Naive thymus-derived CD8-positive, alpha-beta T cell (primary cell): ENCODE results near the gene OR2T11. TPM values are rescaled to one million over a fixed set of nuclear protein-coding genes. Genes with fewer than 3 reads are reported as not detected.
"Not testable (repeated sequence)": the region's sequence is repeated elsewhere in the genome, so short reads cannot be mapped to it uniquely, and the experiment has no call there.

ENCODE experiments used
- ATAC-seq, 2 donors: fragments of 150-1000 bp; cut with Tn5 transposase in 1 of 2; sonication (Bioruptor Pico), chemical (Tn5 transposase) in 1 of 2; 1 replicate in 1 of 2; 2 replicates in 1 of 2; pipeline ENCODE4 v1.10.0; 2021; ENCODE audit warnings: mild to moderate bottlenecking in 2 of 2, moderate library complexity in 2 of 2
- POLR2A ChIA-PET: fragments of 350-600 bp; sonication (Branson Sonifier 250); formaldehyde crosslinking; loops from one replicate; lab custom pipeline; 2021; ENCODE audit warnings: antibody characterized with exemption; lab: Charles Lee
- DNase-seq, 10 donors: peaks; one replicate each; pipeline versions ENCODE4 v3.0.0 to v3.0.0-alpha.2; 2020 to 2022
- H3K27ac Mint-ChIP-seq, 10 donors: one replicate each; pipeline ENCODE4 v1.8.0; 2020 to 2022; ENCODE audit warnings: mild to moderate bottlenecking in 10 of 10, mixed read lengths in 10 of 10, moderate library complexity in 4 of 10, inconsistent platforms in 1 of 10
- H3K27me3 Mint-ChIP-seq, 5 donors: one replicate each; pipeline ENCODE4 v1.8.0; 2021 to 2022; ENCODE audit warnings: mixed read lengths in 5 of 5
- H3K36me3 Mint-ChIP-seq, 3 donors: one replicate each; pipeline ENCODE4 v1.8.0; 2020 to 2022; ENCODE audit warnings: mixed read lengths in 3 of 3, mild to moderate bottlenecking in 2 of 3, inconsistent platforms in 1 of 3
- H3K4me1 Mint-ChIP-seq, 4 donors: one replicate each; pipeline ENCODE4 v1.8.0; 2021 to 2022; ENCODE audit warnings: mixed read lengths in 4 of 4
- H3K4me3 Mint-ChIP-seq, 10 donors: one replicate each; pipeline ENCODE4 v1.8.0; 2020 to 2022; ENCODE audit warnings: mild to moderate bottlenecking in 10 of 10, mixed read lengths in 10 of 10, moderate library complexity in 6 of 10, inconsistent platforms in 1 of 10
- H3K9me3 Mint-ChIP-seq, 9 donors: one replicate each; pipeline ENCODE4 v1.8.0; 2020 to 2022; ENCODE audit warnings: mixed read lengths in 9 of 9, mild to moderate bottlenecking in 3 of 9, inconsistent platforms in 1 of 9, moderate library complexity in 1 of 9
- polyA plus RNA-seq, 3 donors: library from polyadenylated mRNA; unstranded; fragments of 300-500 nt; fragmentation: Illumina TruSeq; gene quantifications; one replicate each; pipeline ENCODE4 v1.2.3, GENCODE V29; 2021
- total RNA-seq, 8 experiments: library from RNA in 2 of 8; stranded (reverse) in 2 of 8; gene quantifications; one replicate each; pipeline ENCODE4 v1.2.3 and lab custom pipeline; 2021 to 2026

The OR2T11 gene, protein sequence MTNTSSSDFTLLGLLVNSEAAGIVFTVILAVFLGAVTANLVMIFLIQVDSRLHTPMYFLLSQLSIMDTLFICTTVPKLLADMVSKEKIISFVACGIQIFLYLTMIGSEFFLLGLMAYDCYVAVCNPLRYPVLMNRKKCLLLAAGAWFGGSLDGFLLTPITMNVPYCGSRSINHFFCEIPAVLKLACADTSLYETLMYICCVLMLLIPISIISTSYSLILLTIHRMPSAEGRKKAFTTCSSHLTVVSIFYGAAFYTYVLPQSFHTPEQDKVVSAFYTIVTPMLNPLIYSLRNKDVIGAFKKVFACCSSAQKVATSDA
- total RNA-seq, result not detected
- polyA plus RNA-seq, result not detected
- total RNA-seq (lab: John Stamatoyannopoulos, UW), result 0 reads per million in 6 experiments

DNA sequence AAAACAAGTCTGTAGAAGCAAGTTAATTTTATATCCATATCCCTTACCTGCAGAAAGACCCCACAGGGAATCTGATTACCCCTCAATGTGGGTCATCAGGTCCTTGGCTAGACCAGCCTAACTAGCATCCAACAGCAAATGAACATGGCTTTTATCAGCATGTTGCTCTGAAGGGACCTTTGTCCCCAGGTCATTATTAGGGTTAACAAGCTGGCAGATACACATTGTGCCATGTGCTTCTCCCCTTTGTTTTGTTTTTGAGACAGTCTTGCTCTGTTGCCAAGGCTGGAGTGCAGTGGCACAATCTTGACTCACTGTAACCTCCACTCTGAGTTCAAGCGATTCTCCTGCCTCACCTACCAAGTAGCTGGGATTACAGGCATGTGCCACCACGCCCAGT lies at the start of gene OR2T11:
Gene OR2T11, minus strand, starts transcription at position 101 of the 400 bp plus-strand sequence. CDS start 7,963 bp downstream, outside the sequence.
- H3K27ac Mint-ChIP-seq, ATAC-seq, H3K36me3 Mint-ChIP-seq, H3K4me3 Mint-ChIP-seq, DNase-seq, H3K9me3 Mint-ChIP-seq, POLR2A ChIA-PET, H3K27me3 Mint-ChIP-seq, H3K4me1 Mint-ChIP-seq: not testable (repeated sequence)

DNA sequence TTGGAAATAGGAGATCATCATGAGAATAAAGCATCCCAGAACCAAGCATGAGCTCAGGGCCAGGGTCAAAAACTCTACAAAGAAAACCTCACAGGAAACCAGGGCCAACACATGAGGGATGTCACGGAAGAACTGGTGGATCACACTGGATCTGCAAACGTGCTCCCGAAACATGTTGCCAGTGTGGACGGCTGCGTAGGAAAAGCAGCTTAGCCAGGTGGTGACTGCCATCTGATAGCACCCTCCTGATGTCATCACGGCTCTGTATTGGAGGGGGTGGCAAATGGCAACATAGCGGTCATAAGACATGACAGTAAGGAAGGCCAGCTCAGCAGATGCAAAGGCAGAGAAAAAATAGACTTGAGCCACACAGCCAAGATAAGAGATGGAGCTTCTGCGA lies 46.8 kb upstream of the OR2T11 start:
- Mint-ChIP-seq H3K4me3 (no peak overlapping the region), H3K36me3 (peaks cover 0 to 6% (median 0%) of the 10 kb centered on the region in 3 donors), H3K27ac (peak overlapping the region in 1 of 10 donors; percentile 39), H3K9me3 (peaks cover 0 to 4% (median 0%) of the 10 kb centered on the region in 9 donors), H3K4me1 (peaks cover 0 to 6% (median under 1%) of the 10 kb centered on the region in 4 donors), H3K27me3 (peaks cover 8 to 18% (median 14%) of the 10 kb centered on the region in 5 donors)
- no peak for ATAC-seq
- POLR2A ChIA-PET, result interaction anchor here (1.2 kb wide), 1 partner anchor 214 kb away, joined by 3 read pairs; no protein-coding TSS in a partner anchor
- no peak for DNase-seq

DNA sequence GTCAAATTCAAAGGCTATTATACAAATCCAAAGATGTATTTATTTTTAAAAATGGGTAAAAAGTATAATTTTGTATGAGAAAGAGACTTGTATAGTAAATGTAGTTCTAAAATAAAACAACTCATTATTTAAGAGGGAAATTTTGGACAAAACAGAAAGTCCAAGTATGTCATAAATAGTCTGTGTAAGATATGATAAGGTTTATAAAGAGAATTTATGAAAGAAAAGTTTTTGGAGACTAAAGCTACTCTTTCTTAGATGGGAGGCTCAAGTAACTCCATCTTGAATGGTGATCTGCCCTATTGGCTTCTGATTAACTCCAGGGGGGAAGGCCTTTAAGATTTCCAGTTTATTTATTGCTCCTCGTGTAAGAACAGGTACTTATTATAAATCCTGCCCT lies 35.1 kb upstream of the OR2T11 start:
- H3K36me3 Mint-ChIP-seq, result peaks cover 0 to 11% (median 6%) of the 10 kb centered on the region in 3 donors
- no peak overlapping the region for H3K27ac Mint-ChIP-seq
- POLR2A ChIA-PET, result no interaction called here
- peaks cover 0 to 2% (median 0%) of the 10 kb centered on the region in 5 donors for H3K27me3 Mint-ChIP-seq
- no peak for ATAC-seq
- peaks cover 0 to 17% (median 5%) of the 10 kb centered on the region in 9 donors for H3K9me3 Mint-ChIP-seq
- DNase-seq, result no peak
- no peak overlapping the region for H3K4me3 Mint-ChIP-seq
- H3K4me1 Mint-ChIP-seq, result no peaks in the 10 kb centered on the region

DNA sequence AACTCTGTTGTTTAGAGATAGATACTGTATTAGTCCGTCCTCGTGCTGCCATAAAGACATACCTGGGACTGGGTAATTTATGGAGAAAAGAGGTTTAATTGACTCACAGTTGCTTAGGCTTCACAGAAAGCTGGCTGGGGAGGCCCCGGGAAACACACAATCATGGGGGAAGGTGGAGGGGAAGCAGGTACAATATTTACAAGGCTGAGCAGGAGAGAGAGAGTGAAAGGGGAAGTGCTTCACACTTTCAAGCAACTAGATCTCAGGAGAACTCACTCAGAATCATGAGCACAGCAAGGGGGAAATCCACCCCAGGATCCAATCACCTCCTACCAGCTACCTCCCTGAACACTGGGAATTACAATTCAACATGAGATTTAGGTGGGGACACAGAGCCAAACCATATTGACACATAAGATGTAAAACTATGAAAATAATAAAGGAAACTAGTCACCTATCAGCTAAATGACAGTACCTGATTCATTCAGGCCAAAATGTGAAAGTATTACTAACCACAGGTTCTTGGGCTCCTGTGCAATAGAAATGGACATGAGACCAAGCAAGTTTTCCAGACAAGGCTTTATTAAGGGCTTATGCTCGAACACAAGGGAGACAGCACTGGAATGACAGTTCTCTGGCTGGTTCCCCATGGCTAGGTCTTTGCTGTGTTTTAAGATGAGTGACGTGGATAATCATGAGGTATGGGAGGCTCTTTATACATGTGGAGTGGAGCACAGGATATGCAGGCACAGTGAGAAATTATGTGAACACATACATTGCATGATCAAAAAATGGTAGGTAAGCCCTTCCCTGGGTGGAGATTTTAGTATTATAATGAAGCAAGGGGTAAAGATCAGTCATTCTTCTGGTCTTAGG lies 28.8 kb upstream of the OR2T11 start:
- ATAC-seq, H3K9me3 Mint-ChIP-seq, H3K36me3 Mint-ChIP-seq, POLR2A ChIA-PET, H3K27me3 Mint-ChIP-seq, H3K4me3 Mint-ChIP-seq: not testable (repeated sequence)
- peak in 1 of 10 donors; percentile 8 for DNase-seq
- H3K4me1 Mint-ChIP-seq, result peaks cover 2 to 17% (median 6%) of the 10 kb centered on the region in 4 donors
- H3K27ac Mint-ChIP-seq, result peak overlapping the region in 5 of 10 donors; percentile 3 to 77 (median 67)

DNA sequence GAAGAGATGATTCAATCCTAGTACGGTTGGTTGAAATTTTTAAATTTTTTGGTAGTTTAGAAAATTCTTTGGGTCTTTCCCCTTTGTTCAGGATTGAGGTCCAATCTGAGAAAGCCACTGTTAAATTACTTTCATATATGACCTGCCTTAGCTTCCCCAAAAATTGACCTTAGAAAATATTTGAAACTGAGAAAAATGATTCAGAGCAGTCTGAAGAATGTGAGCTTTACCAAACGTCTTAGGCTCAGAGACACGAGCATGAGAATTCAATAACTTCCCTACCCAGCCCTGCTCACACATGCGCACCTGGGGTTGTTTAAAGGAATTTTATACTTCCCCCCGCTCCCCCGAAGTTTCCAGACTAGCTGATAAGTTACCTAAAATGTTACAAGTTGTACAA lies 21.9 kb upstream of the OR2T11 start:
- POLR2A ChIA-PET, ATAC-seq, H3K27me3 Mint-ChIP-seq, H3K9me3 Mint-ChIP-seq, H3K4me1 Mint-ChIP-seq, H3K27ac Mint-ChIP-seq, DNase-seq, H3K4me3 Mint-ChIP-seq, H3K36me3 Mint-ChIP-seq: not testable (repeated sequence)

DNA sequence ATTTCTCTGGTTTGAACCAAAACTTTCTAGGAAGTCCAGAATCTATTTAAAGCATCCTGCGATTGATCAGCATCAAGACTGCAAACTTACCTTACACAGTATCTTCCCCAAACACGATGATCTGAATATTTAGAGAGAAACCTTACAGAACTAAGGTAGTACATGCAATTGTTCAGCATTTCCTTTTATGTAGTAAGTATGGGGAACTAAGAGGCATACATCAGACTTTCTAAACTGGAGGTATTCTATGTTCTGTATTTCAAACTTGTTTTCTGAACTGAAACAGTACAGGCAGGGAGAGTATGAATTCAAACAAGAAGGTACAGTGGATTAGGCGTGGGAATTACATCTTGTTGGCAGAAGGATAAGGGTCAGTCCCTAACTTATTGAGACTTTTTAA lies 20.5 kb upstream of the OR2T11 start, which contains the start of gene OR2T27:
Gene OR2T27, minus strand, starts transcription at position 175 of the 400 bp plus-strand sequence. CDS start 4,644 bp downstream, outside the sequence.
- H3K36me3 Mint-ChIP-seq, DNase-seq, H3K27ac Mint-ChIP-seq, POLR2A ChIA-PET, H3K4me1 Mint-ChIP-seq, H3K4me3 Mint-ChIP-seq, H3K27me3 Mint-ChIP-seq, ATAC-seq, H3K9me3 Mint-ChIP-seq: not testable (repeated sequence)

DNA sequence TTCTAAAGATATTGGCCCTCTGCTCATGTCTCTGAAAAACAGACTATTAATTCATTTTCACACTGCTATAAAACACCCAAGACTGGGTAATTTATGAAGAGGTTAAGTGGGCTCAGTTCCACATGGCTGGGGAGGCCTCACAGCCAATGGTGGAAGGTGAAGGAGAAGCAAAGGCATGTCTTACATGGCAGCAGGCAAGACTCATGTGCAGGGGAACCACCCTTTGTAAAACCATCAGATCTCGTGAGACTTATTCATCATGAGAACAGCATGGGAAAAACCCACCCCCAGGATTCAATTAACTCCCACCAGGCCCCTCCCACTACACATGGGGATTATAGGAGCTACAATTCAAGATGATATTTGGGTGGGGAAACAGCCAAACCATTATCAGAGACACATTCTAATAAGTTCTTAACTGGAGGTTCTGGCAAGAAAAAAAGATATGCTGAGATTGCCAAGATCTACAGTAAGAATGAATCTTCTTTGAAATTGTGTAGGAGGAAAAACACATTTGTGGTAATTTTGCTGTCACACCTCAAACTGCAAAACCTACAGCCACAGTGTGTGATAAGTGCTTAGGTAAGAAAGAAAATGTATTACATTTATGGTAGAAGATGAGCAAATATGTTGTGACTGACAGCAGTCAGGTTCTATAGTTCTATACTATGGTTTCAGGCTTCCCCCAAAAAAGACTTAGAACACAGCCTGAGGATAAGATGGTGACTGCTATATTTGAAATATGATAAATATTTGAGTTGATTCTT lies 14.1 kb upstream of the OR2T11 start:
- DNase-seq, H3K36me3 Mint-ChIP-seq, H3K27me3 Mint-ChIP-seq, H3K9me3 Mint-ChIP-seq, POLR2A ChIA-PET, H3K4me1 Mint-ChIP-seq, H3K4me3 Mint-ChIP-seq, ATAC-seq, H3K27ac Mint-ChIP-seq: not testable (repeated sequence)

DNA sequence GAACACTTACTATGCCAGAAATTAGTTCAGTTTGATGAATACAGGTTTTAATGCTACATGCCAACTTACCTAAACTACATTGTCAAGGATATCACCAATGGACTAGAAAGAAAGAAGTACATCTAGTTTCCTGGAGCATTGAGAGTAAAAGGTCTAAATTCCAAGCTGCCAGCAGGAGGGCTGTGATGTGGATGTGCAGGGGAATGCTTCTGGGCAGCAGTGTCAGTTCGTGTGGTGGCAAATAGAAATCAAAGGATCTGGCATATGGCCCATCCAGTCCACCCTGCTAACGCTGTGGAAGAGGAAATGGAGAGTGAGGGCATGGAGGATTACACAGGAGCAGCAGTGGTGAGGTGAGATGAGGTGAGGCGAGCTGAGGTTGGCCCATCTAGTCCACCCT lies 10.3 kb upstream of the OR2T11 start, which contains the start of gene OR2T35:
Gene OR2T35, minus strand, starts transcription at position 101 of the 400 bp plus-strand sequence. CDS start 6,020 bp downstream, outside the sequence.
- DNase-seq, H3K4me3 Mint-ChIP-seq, H3K4me1 Mint-ChIP-seq, H3K27ac Mint-ChIP-seq, H3K27me3 Mint-ChIP-seq, H3K36me3 Mint-ChIP-seq, POLR2A ChIA-PET, ATAC-seq, H3K9me3 Mint-ChIP-seq: not testable (repeated sequence)

DNA sequence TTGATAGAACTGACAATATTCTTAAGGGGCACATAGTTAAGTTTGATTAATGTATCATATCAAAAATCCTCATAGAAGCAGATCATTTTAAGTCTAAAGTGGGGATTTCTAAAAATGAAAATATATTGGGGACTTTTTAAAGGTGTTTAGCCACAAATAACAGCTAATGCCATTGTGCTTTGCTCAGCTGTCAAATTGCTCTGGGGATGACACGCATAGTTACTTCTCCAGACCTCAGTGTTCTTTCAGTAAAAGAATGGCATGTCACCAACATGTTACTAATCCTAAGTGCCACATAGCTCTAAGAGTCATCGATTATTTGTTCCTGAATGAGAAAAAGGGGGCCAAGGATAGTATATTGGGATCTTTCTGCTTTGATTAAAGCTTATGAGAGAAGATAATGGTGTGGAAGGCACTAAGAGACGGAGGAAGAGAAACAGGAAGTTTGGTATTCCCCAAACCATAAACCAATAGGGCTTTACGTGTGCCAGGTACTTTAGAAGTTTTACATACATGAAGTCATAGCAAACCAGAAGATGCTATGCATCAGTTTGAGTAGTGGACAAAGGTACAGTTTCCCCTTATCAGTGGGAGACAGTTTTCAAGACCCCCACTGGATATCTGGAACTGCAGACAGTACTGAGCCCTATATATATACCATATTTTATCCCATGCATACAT lies 8.2 kb upstream of the OR2T11 start:
- H3K36me3 Mint-ChIP-seq, H3K27me3 Mint-ChIP-seq, DNase-seq, H3K9me3 Mint-ChIP-seq, H3K4me1 Mint-ChIP-seq, H3K27ac Mint-ChIP-seq, H3K4me3 Mint-ChIP-seq, POLR2A ChIA-PET: not testable (repeated sequence)
- ATAC-seq, result peak in 1 of 2 donors; percentile 39

DNA sequence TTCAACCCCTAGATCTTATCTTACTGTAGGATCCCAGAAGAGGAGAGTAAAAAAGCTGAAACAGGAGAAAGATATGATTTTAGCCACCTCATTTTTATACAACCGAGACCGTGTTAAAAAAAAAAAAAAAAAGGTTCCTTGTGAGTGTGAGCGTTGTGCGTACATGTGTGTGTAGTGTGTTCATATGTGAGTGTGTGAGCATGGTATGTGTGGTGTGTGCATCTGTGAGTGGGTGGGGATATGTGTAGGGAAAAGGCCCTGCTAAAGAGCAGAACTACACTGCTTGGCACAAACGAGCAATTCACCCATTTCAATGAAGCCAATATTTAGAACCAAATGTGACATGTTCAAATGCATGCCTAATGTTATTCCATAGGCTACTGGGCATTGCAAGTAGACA lies 6.7 kb upstream of the OR2T11 start:
- DNase-seq, ATAC-seq, H3K4me1 Mint-ChIP-seq, H3K27me3 Mint-ChIP-seq, H3K9me3 Mint-ChIP-seq, H3K36me3 Mint-ChIP-seq, H3K4me3 Mint-ChIP-seq, POLR2A ChIA-PET, H3K27ac Mint-ChIP-seq: not testable (repeated sequence)

DNA sequence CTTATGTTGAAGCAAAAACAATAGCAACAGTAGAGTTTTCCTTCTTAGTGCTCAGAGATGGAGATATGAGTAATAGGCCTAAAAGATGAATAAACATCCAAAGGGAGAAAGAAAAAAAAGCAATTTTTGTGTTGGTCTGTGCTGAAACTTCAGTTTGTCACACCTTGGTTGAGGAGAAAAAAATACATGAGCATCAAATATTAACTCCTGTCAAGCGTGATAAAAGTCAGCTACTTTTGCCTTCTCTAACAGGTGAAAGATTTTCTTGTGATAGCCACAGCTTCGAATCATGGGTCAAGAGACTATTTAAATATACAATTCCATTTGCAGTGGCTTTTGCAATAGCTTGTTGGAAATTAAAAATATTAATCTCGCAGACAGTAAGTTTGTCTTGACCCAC lies 6.0 kb upstream of the OR2T11 start:
- H3K27ac Mint-ChIP-seq, H3K27me3 Mint-ChIP-seq, DNase-seq, POLR2A ChIA-PET, ATAC-seq, H3K9me3 Mint-ChIP-seq, H3K36me3 Mint-ChIP-seq, H3K4me1 Mint-ChIP-seq, H3K4me3 Mint-ChIP-seq: not testable (repeated sequence)

DNA sequence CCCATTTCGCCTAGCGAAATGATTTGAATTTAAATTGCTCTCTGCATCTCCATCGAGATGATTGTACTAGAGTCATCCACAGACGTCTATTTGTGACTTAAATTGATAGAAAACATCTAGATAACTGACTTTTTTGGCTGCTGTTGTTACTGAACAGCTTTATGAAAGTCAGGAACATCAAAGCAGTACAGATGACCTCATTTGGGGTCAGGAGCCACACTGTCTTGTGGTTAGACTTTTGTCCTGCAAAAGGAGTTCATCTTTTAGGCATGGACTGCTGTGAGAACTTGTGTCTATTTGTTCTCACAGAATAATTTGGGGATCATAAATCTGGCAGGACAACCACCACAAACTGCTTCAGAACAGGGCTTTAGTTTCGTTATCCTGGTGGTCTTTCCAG lies 4.8 kb upstream of the OR2T11 start:
- ATAC-seq, H3K9me3 Mint-ChIP-seq, H3K4me3 Mint-ChIP-seq, H3K4me1 Mint-ChIP-seq, POLR2A ChIA-PET, H3K27ac Mint-ChIP-seq, H3K27me3 Mint-ChIP-seq, DNase-seq, H3K36me3 Mint-ChIP-seq: not testable (repeated sequence)
